ENCODE data around the gene LSM14A. TPM values are rescaled to one million over a fixed set of nuclear protein-coding genes. Genes with fewer than 3 reads are reported as not detected.
A peak's percentile ranks its signal among the peaks of the same experiment; 100 is the strongest.

Gene LSM14A
- total and polyA plus RNA-seq, 9 of the 15 experiments (the other 6 are each of a cell fraction or from before 2014, with no cell fraction given): 19.5 to 150 (median 95.1) TPM

DNA sequence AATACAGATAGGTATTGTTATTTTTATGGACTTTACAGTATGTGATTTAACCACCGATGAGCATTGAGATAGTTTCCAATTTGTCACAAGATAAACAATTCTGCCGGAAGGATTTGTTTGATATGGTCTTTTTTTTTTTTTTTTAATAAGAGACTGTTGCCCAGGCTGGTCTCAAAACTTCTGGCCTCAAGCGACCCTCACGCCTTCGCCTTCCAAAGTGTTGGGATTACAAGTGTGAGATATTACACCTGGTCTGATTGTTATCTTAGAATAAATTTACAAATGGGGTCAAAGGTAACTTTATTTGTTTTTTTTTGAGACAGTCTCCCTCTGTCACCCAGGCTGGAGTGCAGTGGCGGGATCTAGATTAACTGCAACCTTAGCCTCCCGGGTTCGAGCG, 83.2 kb downstream of the LSM14A start (continued):
- no peak for TF ChIP-seq ZNF133 (CRISPR knock-in tag; IDR thresholded peaks at IDR 0.05)
- TF ChIP-seq HIVEP1 (CRISPR knock-in tag; IDR thresholded peaks at IDR 0.05): no peak
- no peak for TF ChIP-seq MCM7 (IDR thresholded peaks at IDR 0.05)
- no peak for TF ChIP-seq ARHGAP35 (IDR thresholded peaks at IDR 0.05; ENCODE audit: partially characterized antibody)
- TF ChIP-seq ZKSCAN3 (CRISPR knock-in tag; IDR thresholded peaks at IDR 0.05): no peak
- TF ChIP-seq, protein P1, sequence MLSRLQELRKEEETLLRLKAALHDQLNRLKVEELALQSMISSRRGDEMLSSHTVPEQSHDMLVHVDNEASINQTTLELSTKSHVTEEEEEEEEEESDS (CRISPR knock-in tag; IDR thresholded peaks at IDR 0.05): no peak
- no peak for TF ChIP-seq RBM25 (IDR thresholded peaks at IDR 0.05; ENCODE audit: low read depth, low read length, severe bottlenecking)

DNA sequence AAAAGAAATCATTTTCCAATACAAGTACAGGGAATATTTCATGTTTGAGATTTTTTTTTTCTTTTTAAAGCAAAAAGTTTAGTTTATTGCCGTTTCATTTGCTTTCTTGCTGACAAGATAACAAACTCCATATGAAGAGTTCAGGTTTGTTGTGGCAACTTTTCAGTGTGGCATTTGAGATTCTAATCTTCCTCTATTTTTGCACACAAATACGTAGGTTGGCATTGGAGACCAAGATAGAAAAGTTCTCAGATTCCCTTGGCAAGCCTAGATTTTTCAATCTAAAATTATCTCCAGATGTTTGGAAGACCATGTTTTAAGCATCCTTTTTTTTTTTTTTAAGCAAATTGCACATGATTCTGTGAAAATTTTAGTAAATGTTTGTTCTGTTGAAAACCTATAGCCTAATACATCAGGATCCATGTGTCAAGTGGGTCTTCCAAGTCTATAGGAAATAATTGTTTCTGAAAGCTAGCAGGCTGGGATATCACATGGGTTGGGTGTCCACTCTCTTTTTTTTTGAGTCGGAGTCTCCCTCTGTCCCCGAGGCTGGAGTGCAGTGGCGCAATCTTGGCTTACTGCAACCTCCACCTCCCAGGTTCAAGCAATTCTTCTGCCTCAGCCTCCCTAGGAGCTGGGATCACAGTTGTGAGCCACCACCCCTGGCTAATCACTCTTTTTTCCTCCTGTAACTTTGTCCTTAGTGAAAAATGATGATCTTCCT, 84.7 kb downstream of the LSM14A start:
- Histone ChIP-seq H4K20me1 (replicated peaks; ENCODE audit: control insufficient read depth, insufficient read depth, low read length) (peaks cover 7% of the 10 kb centered on the region), H3K9me1 (ENCODE audit: control insufficient read depth, insufficient read depth, low read length) (peaks cover 3% of the 10 kb centered on the region), H3K4me3 (no peak overlapping the region), H3K27ac (ENCODE audit: extremely low read depth, low read depth, low read length) (no peak overlapping the region), H3K9me3 (replicated peaks; ENCODE audit: control insufficient read depth, insufficient read depth, low read depth, low read length) (no peaks in the 10 kb centered on the region), H3K4me2 (ENCODE audit: insufficient read depth, low read length) (no peak overlapping the region), H3K27me3 (ENCODE audit: control insufficient read depth in 2 of 2, insufficient read depth in 2 of 2, low read length in 2 of 2) (no peaks in the 10 kb centered on the region), H3K79me2 (ENCODE audit: control insufficient read depth, insufficient read depth, low read length) (peaks cover 35% of the 10 kb centered on the region), H3K4me1 (replicated peaks in 1 of 2; ENCODE audit: control insufficient read depth in 2 of 2, insufficient read depth in 2 of 2, low read length in 2 of 2) (peaks cover 9 to 24% of the 10 kb centered on the region in 2 experiments; a peak in 3 of 5 replicates), H3K9ac (ENCODE audit: insufficient read depth in 1 of 2, low read depth in 2 of 2, low read length in 2 of 2) (no peak overlapping the region), H2AFZ (ENCODE audit: low read depth, low read length) (no peak overlapping the region), H3K36me3 (ENCODE audit: control insufficient read depth, insufficient read depth, low read length) (peaks cover 4% of the 10 kb centered on the region; the same call in 1 of the 3 replicates)
- no peak for ATAC-seq
- TF ChIP-seq, protein P2, sequence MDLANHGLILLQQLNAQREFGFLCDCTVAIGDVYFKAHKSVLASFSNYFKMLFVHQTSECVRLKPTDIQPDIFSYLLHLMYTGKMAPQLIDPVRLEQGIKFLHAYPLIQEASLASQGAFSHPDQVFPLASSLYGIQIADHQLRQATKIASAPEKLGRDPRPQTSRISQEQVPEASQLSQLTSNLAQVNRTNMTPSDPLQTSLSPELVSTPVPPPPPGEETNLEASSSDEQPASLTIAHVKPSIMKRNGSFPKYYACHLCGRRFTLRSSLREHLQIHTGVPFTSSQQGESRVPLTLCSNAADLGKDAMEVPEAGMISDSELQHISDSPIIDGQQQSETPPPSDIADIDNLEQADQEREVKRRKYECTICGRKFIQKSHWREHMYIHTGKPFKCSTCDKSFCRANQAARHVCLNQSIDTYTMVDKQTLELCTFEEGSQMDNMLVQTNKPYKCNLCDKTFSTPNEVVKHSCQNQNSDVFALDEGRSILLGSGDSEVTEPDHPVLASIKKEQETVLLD (IDR thresholded peaks at IDR 0.05): no peak
- TF ChIP-seq NFE2L1 (tag; IDR thresholded peaks at IDR 0.05; ENCODE audit: borderline replicate concordance, low read depth) (no peak), ELF1 (tag; IDR thresholded peaks at IDR 0.05) (no peak), CEBPB (tag; IDR thresholded peaks at IDR 0.05) (peak; percentile 66; the same call in 1 of the 2 replicates)
- TF ChIP-seq, protein P3, sequence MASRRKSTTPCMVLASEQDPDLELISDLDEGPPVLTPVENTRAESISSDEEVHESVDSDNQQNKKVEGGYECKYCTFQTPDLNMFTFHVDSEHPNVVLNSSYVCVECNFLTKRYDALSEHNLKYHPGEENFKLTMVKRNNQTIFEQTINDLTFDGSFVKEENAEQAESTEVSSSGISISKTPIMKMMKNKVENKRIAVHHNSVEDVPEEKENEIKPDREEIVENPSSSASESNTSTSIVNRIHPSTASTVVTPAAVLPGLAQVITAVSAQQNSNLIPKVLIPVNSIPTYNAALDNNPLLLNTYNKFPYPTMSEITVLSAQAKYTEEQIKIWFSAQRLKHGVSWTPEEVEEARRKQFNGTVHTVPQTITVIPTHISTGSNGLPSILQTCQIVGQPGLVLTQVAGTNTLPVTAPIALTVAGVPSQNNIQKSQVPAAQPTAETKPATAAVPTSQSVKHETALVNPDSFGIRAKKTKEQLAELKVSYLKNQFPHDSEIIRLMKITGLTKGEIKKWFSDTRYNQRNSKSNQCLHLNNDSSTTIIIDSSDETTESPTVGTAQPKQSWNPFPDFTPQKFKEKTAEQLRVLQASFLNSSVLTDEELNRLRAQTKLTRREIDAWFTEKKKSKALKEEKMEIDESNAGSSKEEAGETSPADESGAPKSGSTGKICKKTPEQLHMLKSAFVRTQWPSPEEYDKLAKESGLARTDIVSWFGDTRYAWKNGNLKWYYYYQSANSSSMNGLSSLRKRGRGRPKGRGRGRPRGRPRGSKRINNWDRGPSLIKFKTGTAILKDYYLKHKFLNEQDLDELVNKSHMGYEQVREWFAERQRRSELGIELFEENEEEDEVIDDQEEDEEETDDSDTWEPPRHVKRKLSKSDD (conservative IDR thresholded peaks at IDR 0.05; ENCODE audit: low read length): no peak
- FAIRE-seq: no peak
- TSS peak; percentile 29 for BruUV-seq (replicated peaks)
- POLR2A ChIA-PET: interaction anchor here (0.6 kb wide), 1 partner anchor 1093 kb away, joined by 3 read pairs; no protein-coding TSS in a partner anchor
- in situ Hi-C loops (cut with MboI) (no loop called here), intact Hi-C loops (cut with micrococcal nuclease) (loop anchor here (5.0 kb wide), 1 partner anchor 70 kb away; no protein-coding TSS in a partner anchor)
- WGBS (ENCODE audit: insufficient coverage, low coverage, missing lambda C conversion rate): 63% methylated on average over 5 of the region's 5 CpGs
- DNase-seq (ENCODE audit: extremely low read depth in 1 of 4, low spot score in 3 of 4): no peak
- CTCF ChIA-PET (ENCODE audit: low intra/inter-chr PET ratio): interaction anchor here (0.7 kb wide), 1 partner anchor 11 kb away, joined by 3 read pairs; no protein-coding TSS in a partner anchor

All from K562 (cell line).